Measurements from ENCODE around the gene CNBP. TPM values are rescaled to one million over a fixed set of nuclear protein-coding genes. Genes with fewer than 3 reads are reported as not detected.
"Not testable (repeated sequence)": the region's sequence is repeated elsewhere in the genome, so short reads cannot be mapped to it uniquely, and the experiment has no call there.

The CNBP gene
- total RNA-seq, 1 donor from 2014 or later, result 227 TPM

GRCh38 chr3:129187857-129188256, 4.2 kb upstream of the CNBP start:
- no peaks in the 10 kb centered on the region for H4K20me1 ChIP-seq (ENCODE audit: insufficient read depth, low read length)
- H3K4me1 ChIP-seq (ENCODE audit: insufficient read depth, low read length), result peaks cover 2% of the 10 kb centered on the region
- no peak overlapping the region for H3K27ac ChIP-seq (ENCODE audit: low read depth, low read length)
- Mint-ChIP-seq H3K27ac (ENCODE audit: unreplicated experiment) (no peak overlapping the region), H3K27me3 (ENCODE audit: low read depth, unreplicated experiment) (no peaks in the 10 kb centered on the region), H3K9me3 (ENCODE audit: unreplicated experiment) (no peaks in the 10 kb centered on the region), H3K36me3 (ENCODE audit: low read depth, unreplicated experiment) (no peaks in the 10 kb centered on the region), H3K4me3 (ENCODE audit: unreplicated experiment) (no peak overlapping the region), H3K4me1 (ENCODE audit: low read depth, unreplicated experiment) (peaks cover 3% of the 10 kb centered on the region)
- FAIRE-seq (no peak), DNase-seq (ENCODE audit: low read depth) (no peak)
- H2AFZ ChIP-seq (ENCODE audit: low read depth, low read length), result no peak overlapping the region
- H3K27me3 ChIP-seq (ENCODE audit: insufficient read depth, low read length), result no peaks in the 10 kb centered on the region
- H3K9ac ChIP-seq (ENCODE audit: low read length), result no peak overlapping the region
- H3K4me2 ChIP-seq (ENCODE audit: low read length), result no peak overlapping the region
- TF ChIP-seq, protein P1, sequence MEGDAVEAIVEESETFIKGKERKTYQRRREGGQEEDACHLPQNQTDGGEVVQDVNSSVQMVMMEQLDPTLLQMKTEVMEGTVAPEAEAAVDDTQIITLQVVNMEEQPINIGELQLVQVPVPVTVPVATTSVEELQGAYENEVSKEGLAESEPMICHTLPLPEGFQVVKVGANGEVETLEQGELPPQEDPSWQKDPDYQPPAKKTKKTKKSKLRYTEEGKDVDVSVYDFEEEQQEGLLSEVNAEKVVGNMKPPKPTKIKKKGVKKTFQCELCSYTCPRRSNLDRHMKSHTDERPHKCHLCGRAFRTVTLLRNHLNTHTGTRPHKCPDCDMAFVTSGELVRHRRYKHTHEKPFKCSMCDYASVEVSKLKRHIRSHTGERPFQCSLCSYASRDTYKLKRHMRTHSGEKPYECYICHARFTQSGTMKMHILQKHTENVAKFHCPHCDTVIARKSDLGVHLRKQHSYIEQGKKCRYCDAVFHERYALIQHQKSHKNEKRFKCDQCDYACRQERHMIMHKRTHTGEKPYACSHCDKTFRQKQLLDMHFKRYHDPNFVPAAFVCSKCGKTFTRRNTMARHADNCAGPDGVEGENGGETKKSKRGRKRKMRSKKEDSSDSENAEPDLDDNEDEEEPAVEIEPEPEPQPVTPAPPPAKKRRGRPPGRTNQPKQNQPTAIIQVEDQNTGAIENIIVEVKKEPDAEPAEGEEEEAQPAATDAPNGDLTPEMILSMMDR (IDR thresholded peaks at IDR 0.05; ENCODE audit: insufficient read depth, low read depth, low read length), result no peak
- no peak for TF ChIP-seq EZH2 (IDR thresholded peaks at IDR 0.05; ENCODE audit: insufficient read depth, low read length)
- H3K79me2 ChIP-seq (ENCODE audit: insufficient read depth, low read length), result peaks cover 21% of the 10 kb centered on the region
- H3K9me3 ChIP-seq (ENCODE audit: insufficient read depth, low read depth, low read length), result no peaks in the 10 kb centered on the region
- H3K36me3 ChIP-seq (ENCODE audit: insufficient read depth, low read length), result no peaks in the 10 kb centered on the region
- no peak overlapping the region for H3K4me3 ChIP-seq (ENCODE audit: insufficient read depth, low read depth, low read length)

GRCh38 chr3:129185783-129186182, 2.1 kb upstream of the CNBP start:
- TF ChIP-seq, protein P1 (IDR thresholded peaks at IDR 0.05; ENCODE audit: insufficient read depth, low read depth, low read length), result no peak
- TF ChIP-seq EZH2 (IDR thresholded peaks at IDR 0.05; ENCODE audit: insufficient read depth, low read length), result no peak
- Histone ChIP-seq H4K20me1 (ENCODE audit: insufficient read depth, low read length) (peaks cover 21% of the 10 kb centered on the region), H3K27me3 (ENCODE audit: insufficient read depth, low read length) (no peaks in the 10 kb centered on the region), H2AFZ (ENCODE audit: low read depth, low read length) (no peak overlapping the region), H3K4me2 (ENCODE audit: low read length) (no peak overlapping the region), H3K9me3 (ENCODE audit: insufficient read depth, low read depth, low read length) (no peaks in the 10 kb centered on the region), H3K36me3 (ENCODE audit: insufficient read depth, low read length) (no peaks in the 10 kb centered on the region), H3K9ac (ENCODE audit: low read length) (no peak overlapping the region), H3K79me2 (ENCODE audit: insufficient read depth, low read length) (peaks cover 42% of the 10 kb centered on the region), H3K27ac (ENCODE audit: low read depth, low read length) (no peak overlapping the region), H3K4me1 (ENCODE audit: insufficient read depth, low read length) (peaks cover 9% of the 10 kb centered on the region), H3K4me3 (ENCODE audit: insufficient read depth, low read depth, low read length) (no peak overlapping the region)
- Mint-ChIP-seq H3K9me3 (ENCODE audit: unreplicated experiment) (no peaks in the 10 kb centered on the region), H3K27me3 (ENCODE audit: low read depth, unreplicated experiment) (no peaks in the 10 kb centered on the region), H3K27ac (ENCODE audit: unreplicated experiment) (no peak overlapping the region), H3K36me3 (ENCODE audit: low read depth, unreplicated experiment) (no peaks in the 10 kb centered on the region), H3K4me1 (ENCODE audit: low read depth, unreplicated experiment) (peaks cover 7% of the 10 kb centered on the region), H3K4me3 (ENCODE audit: unreplicated experiment) (no peak overlapping the region)
- no peak for DNase-seq (ENCODE audit: low read depth)
- no peak for FAIRE-seq

DNA sequence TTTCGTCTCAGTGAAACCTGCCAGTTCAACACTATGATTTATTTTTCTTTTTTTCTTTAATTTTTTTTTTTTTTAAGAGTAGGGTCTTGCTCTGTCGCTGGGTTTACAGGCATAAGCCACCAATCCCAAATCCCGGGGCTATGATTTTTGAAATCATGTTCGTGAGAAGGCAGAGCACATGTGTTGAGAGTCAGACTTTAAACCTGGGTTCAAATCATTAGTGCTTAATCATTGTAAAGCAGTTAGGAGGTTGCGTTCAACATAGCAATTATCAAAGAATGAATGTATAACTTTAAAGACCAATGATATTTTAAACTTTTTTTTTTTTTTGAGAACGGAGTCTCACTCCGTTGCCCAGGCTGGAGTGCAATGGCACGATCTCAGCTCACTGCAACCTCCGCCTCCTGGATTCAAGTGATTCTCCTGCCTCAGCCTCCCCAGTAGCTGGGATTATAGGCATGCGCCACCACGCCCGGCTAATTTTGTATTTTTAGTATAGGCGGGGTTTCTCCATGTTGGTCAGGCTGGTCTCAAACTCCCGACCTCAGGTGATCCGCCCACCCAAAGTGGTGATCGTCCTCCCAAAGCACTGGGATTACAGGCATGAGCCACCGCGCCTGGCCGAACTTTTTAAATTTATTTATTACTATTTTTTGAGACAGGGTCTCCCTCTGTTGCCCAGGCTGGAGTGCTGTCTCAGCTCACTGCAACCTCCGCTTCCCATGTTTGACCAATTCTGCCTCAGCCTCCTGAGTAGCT, 1.3 kb upstream of the CNBP start:
- peak overlapping the region; percentile 88 for H3K4me2 ChIP-seq (ENCODE audit: low read length)
- not testable (repeated sequence) for H2AFZ ChIP-seq (ENCODE audit: low read depth, low read length); H3K36me3 Mint-ChIP-seq (ENCODE audit: low read depth, unreplicated experiment); DNase-seq (ENCODE audit: low read depth); H3K9me3 ChIP-seq (ENCODE audit: insufficient read depth, low read depth, low read length); H3K36me3 ChIP-seq (ENCODE audit: insufficient read depth, low read length); H3K27ac ChIP-seq (ENCODE audit: low read depth, low read length); FAIRE-seq; H3K9me3 Mint-ChIP-seq (ENCODE audit: unreplicated experiment); H3K27me3 Mint-ChIP-seq (ENCODE audit: low read depth, unreplicated experiment); H3K27me3 ChIP-seq (ENCODE audit: insufficient read depth, low read length)
- H3K9ac ChIP-seq (ENCODE audit: low read length), result peak overlapping the region; percentile 98
- H4K20me1 ChIP-seq (ENCODE audit: insufficient read depth, low read length), result peaks cover 29% of the 10 kb centered on the region
- peaks cover 50% of the 10 kb centered on the region for H3K79me2 ChIP-seq (ENCODE audit: insufficient read depth, low read length)
- H3K4me3 Mint-ChIP-seq (ENCODE audit: unreplicated experiment), result peak overlapping the region; percentile 96
- peaks cover 13% of the 10 kb centered on the region for H3K4me1 Mint-ChIP-seq (ENCODE audit: low read depth, unreplicated experiment)
- H3K4me1 ChIP-seq (ENCODE audit: insufficient read depth, low read length), result peaks cover 14% of the 10 kb centered on the region
- H3K4me3 ChIP-seq (ENCODE audit: insufficient read depth, low read depth, low read length), result peak overlapping the region; percentile 96
- H3K27ac Mint-ChIP-seq (ENCODE audit: unreplicated experiment), result peak overlapping the region; percentile 90
